GM11168 (cell line): ENCODE data around the gene EPG5.
"Not testable (repeated sequence)": the region's sequence is repeated elsewhere in the genome, so short reads cannot be mapped to it uniquely, and the experiment has no call there.

Experiments
- in situ Hi-C: fragments of 300-500 bp; cut with MboI; formaldehyde crosslinking; loops from one replicate; pipeline ENCODE4 v1.12.0; 2022; ENCODE audit warnings: low sequenced_read_pairs; ENCODE audit not compliant: unreplicated experiment

EPG5 gene, protein sequence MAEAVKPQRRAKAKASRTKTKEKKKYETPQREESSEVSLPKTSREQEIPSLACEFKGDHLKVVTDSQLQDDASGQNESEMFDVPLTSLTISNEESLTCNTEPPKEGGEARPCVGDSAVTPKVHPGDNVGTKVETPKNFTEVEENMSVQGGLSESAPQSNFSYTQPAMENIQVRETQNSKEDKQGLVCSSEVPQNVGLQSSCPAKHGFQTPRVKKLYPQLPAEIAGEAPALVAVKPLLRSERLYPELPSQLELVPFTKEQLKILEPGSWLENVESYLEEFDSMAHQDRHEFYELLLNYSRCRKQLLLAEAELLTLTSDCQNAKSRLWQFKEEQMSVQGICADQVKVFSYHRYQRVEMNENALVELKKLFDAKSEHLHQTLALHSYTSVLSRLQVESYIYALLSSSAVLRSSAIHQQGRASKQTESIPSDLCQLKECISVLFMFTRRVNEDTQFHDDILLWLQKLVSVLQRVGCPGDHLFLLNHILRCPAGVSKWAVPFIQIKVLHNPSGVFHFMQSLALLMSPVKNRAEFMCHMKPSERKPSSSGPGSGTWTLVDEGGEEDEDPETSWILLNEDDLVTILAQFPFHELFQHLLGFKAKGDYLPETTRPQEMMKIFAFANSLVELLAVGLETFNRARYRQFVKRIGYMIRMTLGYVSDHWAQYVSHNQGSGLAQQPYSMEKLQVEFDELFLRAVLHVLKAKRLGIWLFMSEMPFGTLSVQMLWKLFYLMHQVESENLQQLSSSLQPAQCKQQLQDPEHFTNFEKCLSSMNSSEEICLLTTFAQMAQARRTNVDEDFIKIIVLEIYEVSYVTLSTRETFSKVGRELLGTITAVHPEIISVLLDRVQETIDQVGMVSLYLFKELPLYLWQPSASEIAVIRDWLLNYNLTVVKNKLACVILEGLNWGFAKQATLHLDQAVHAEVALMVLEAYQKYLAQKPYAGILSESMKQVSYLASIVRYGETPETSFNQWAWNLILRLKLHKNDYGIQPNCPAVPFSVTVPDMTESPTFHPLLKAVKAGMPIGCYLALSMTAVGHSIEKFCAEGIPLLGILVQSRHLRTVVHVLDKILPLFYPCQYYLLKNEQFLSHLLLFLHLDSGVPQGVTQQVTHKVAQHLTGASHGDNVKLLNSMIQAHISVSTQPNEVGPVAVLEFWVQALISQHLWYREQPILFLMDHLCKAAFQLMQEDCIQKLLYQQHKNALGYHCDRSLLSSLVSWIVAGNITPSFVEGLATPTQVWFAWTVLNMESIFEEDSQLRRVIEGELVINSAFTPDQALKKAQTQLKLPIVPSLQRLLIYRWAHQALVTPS (N-terminal part only)

DNA sequence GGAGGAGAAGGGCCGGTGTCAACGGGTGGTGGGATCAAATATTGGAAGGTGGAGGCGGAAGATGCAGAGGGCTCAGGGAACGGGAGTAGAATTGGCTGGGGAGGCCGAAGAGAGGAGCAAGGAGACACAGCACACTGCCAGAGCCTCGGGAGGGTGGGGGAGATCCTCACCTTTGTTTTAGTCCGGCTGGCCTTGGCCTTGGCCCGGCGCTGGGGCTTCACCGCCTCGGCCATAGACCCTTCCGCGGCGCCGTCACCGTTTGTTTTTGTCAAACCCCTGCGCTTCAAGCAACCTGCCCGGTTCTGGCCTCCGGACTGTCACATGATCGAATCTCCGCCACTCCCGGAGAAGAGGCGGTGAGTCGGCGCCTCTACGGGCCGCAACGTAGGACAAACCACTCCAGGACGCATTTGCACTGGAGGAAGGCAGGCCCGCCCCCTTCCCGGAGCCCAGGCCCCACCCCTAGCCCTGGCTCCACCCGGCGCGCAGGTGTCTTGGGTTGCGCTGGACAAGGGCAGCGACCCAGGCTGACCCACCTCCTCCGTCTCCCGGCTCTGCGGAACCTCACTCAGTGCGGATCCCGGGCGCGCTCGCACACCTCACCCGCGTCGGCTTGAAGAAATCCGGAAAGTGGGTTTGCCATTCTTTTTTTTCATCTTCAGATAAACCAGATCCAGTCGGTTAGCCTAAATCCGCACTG is at the start of gene EPG5:
Gene EPG5 (minus strand): TSS at position 323 of the 700 bp plus-strand sequence. CDS start 90 bp downstream, at position 233.
- in situ Hi-C loops: no loop called here

DNA sequence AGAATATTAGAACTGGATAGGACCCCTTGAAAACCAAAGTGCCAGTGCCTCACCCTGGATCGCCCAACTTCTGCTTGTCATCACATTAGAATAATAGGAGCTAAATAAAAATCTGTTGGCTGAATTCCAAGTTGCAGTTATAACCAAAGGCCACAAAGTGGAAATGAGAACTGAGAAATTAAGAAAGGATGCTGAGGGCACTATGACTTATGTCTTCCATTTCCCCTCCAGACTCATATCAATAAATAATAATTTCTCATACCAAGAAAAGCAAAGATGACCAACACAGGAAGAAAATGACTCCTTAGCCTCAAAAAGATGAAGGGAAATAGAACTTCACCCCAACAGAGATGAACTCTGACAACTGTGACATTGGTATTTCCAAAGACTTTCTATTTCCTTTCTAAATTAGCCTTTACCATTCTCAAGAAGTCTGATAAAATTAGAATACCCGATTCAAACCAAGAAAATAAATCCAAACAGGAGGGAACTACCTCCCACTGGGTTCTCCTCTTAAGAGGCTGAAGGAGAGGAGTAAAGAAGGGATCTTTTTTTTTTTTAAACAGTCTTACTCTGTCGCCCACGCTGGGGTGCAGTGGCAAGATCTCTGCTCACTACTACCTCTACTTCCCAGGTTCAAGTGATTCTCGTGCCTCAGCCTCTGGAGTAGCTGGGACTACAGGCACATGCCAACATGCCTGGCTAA is 46.5 kb upstream of the EPG5 start:
- in situ Hi-C loops: no loop called here

DNA sequence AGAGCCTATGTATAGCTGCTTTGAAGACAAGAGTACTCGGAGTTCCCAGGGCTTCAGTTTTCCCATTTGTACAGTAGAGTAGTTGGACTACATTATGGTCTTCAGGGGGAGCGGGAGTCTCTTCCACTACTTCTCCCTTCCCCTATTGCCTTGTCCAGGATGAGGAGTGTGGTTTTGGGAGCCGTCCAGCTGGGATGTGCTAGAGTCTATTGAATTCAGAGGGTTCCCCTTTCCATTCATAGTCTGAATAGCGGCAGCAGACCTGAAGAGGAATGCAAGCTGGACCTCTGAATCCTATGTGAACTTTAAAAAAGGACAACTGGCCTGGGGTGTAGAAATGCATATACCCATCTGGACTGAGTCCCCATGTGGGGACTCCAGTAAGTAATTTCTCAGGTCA is 43.5 kb upstream of the EPG5 start:
- in situ Hi-C loops: no loop called here

DNA sequence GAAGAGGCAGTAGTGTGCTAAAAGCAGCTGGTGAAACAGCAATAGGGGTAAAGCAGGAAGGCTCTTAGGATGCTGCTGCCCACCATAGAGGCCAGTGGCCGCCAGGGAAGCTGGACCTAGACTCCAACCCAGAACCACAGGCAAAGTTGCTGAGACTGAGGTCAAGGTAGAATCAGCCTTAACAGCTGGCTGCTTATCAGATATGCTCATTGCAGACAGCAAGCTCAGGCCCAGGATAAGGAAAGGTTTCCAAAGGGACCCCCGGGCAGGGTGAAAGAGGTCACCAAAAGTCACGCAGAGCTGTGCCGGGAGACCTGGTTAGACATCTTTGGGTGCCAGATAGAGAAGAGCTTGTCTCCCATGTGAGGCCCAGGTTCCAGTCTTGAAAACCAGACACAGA is 42.9 kb upstream of the EPG5 start:
- in situ Hi-C loops: no loop called here

DNA sequence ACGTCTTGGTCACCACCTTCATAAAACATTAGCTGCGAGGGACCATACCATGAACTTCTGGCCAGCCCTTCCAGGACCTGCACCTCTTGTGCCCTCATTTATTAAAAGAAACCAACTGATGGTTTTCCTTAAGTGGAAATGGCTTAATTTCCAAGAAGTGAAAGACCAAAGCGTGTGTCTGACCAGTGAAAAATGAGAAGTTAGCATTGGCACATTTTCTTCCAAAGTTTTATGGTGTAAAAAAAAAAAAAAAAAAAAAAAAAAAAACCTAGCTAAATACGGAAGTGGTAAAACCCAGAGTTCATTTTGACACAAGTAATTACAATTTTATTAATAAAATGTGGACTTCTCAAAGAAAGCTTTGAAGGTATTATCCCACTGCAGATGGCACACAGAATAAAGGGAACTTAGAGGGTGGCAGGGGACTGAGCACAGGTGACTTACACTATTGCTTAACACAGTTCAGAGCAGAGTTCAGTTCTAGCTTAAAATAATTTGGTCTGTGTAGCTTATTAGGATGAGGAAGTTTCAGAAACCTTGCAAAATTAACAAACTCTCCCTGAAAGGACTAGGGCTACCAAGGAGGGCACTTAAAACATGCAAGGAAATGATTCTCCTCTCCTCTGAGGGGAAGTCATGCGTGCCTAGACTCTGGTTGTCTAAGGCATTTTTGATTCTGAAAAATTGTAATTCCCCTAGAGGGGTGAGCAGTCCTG is 42.2 kb upstream of the EPG5 start:
- in situ Hi-C loops: no loop called here

DNA sequence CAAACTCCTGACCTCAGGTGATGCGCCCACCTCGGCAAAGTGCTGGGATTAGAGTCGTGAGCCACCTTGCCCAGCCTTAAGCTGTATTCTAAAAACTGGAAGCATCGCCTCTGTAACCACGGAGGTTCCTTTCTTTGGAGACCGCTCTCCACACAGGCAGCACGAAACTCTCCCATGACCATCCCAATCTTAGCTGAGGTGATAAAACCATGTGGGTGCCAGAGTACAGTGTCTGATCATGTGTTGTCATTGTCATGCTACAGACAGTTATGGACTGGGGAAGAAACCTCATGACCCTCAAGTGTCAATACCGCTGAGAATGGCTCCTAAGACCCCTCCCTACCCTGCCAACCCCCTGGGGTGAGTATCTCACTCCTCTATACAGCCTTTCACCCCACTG is 41.4 kb upstream of the EPG5 start:
- in situ Hi-C loops: no loop called here

DNA sequence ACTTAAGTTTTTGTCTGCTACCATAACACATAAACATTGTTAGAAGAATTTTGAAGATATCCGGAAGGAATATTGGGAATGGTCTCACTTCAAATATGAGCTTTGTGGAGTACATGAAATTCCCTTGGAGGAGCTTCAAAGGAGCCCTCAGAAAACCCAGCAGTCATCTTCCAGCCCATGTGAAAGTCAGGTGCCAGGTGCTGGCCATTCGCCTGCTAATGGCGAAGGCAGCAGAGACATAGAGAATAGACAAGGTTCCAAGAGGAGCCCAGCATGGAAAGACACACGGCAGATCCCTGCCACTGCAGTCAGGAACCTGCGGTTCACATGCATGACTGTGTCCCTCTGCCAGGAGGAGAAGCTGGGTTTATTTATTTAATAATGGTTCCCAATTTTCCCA is 40.0 kb upstream of the EPG5 start:
- in situ Hi-C loops: no loop called here

DNA sequence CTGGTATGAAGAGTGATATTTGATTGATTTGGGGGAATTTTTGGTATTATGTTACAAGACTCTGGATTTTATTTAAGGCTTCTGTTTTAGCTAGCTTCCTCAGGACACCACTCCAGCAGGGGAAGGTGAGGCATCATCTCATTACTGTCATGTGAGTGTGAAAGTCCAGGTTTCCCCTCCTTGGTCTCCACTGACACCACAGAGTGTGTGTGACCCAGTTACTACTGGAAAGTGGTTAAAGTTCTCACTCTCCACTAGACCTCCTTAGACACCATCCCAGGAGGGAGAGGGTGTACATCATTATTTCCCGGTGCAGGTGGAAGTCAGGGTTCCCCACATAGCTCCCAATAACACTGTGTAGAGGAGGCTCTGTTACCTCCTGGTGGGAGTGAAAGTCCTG is 35.8 kb upstream of the EPG5 start:
- in situ Hi-C loops: no loop called here

DNA sequence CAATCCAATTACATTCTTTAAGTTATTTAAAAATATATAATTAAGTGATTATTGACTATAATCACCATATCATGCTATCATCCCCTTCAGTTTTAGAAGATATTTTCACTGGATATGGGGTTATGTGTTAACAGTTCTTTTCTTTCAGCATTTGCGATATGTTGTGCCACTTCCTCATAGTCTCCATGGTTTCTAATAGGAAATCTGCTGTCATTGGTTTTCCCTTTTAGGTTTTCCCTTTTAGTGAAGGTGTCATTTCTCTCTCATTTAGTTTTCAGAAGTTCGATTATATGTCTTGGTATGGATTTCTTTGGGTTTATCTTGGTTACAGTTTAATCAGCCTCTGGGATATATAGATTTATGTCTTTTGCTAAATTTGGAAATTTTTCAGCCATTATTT is 34.8 kb upstream of the EPG5 start:
- in situ Hi-C loops: no loop called here

DNA sequence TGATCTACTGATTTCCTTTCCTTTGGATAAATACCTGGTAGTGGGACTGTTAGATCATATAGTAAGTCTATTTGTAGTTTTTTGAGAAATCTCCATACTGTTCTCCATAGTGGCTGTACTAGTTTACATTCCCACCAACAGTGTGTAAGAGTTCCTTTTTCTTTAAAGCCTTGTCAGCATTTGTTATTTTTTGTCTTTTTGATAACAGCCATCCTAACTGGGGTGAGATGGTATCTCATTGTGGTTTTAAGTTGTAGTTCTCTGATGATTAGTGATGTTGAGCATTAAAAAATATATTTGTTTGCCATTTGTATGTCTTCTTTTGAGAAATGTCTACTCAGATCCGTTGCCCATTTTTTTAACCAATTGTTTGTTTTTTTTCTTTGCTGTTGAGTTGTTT is 33.9 kb upstream of the EPG5 start:
- in situ Hi-C loops: no loop called here

DNA sequence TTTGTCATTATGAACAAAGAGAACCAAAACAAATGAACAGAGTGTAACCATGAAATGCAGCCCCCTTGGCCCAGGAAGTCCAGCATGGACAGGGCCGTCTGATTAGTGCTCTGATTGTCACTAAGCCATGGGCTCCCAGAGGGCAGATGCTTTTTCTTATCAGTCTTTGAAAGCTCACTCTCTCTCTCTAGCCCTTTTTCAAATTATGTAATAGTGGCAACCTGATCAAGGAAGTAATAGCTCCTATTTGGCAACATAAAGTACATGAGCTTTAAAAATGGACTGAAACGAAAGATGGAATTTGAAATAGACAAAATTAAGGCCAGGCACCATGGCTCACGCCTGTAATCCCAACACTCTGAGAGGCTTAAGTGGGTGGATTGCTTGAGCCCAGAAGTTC is 32.4 kb upstream of the EPG5 start:
- in situ Hi-C loops: no loop called here

DNA sequence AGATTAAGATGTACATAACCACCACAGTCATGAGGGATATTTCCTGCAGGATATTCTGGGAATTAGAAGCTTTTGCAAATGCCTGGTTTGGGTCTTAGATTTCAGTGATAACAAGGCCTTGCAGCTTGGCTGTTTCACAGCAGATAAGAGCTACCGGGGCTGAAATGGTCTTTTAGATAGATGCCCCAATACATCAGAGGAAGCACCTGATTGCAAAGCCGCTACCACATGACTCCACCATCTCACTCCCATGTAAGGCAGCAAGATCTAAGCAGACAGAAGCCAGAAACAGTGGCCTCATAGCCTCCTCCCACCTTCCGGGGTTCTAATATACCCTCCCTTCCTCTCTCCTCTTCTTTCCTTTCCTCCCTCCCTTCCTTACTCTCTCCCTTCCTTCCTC is 31.1 kb upstream of the EPG5 start:
- in situ Hi-C loops: no loop called here

DNA sequence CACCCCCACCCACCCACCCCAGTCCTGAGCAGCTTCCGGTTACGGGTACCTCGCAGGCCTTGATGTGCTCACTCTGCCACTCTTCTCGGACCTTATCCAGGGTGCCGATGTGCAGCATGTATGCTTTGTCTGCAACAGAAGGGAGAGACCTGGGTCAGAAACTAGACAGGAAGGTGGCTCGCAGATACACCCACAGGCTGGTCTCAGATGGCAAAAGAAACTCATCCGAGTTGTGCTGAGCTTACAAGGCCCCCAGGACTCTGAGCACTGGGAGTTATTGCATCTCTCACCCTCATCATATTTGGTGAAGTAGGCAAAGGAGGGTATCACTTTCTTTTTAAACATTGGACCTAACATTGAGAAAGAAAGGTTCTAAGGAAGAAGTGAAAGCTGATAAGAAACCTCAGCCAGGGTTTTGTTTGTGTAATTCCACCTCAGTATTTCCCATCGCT is 30.6 kb upstream of the EPG5 start:
- in situ Hi-C loops: no loop called here

DNA sequence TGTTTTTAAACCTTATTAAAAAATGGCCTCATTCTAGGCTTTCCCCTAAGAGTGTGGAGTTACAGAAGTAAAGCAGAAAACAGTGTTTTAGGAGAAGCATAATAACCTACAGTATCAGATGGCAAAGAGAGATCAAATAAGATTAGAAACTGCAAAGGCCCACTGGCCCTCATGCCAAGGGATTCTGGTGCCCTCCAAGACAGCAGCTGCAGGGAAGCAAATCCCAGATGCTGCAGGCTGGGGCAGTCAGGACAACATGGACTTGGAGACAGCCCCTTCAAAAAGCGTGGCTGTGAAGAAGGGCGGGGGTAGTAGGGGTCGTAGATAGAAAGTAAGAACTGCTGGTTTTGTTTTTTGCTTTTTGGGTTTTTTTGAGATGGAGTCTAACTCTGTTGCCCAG is 28.3 kb upstream of the EPG5 start:
- in situ Hi-C loops: no loop called here

DNA sequence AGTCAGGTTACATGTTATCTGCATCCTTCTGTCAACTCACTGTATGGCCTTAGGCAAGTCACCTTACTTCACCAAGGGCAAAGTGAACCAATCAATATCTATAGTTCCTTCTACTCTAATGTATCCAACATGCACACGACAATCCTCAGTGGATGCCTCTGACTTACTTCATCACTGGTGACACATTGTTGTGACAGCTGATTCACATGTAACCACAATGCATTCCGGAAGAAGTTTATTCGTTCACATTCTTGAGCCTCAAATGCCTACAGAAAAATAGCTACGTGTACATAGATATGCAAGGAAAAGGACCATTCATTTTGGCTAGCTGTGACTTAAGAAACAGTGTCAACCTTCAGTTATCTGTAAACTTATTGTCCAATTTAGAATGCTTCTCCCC is 26.3 kb upstream of the EPG5 start:
- in situ Hi-C loops: no loop called here

DNA sequence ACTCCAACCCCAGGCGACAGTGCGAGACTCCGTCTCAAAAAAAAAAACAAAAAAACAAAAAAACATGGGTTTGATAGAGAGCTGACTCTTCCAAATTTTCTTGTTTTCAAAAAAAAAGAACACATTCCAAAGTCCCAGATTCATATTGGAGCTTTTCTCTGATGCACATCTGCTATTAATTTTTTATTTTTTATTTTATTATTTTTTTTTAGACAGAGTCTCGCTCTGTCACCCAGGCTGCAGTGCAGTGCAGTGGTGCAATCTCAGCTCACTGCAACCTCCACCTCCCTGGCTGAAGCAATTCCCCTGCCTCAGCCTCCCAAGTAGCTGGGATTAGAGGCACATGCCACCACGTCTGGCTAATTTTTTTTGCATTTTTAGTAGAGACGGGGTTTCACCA is 25.4 kb upstream of the EPG5 start:
- in situ Hi-C loops: not testable (repeated sequence)

DNA sequence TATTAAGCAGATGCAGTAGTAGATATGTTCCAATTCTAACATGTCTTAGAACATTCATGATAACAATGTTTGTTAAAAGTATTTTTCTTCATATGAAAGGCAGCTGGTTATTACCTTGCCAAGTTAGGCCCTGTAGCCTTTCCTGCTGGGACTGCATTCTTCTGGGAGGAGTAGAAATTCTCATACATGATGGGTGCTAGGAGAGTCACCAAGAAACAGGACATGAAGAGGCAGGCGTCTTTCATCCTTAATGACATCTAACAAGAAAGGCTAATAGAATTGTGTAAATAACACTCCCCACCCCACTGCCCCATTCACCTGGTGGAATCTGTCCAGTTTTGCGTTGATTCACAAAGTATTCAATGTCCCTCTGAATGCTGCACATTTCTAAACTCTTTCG is 24.7 kb upstream of the EPG5 start:
- in situ Hi-C loops: no loop called here

DNA sequence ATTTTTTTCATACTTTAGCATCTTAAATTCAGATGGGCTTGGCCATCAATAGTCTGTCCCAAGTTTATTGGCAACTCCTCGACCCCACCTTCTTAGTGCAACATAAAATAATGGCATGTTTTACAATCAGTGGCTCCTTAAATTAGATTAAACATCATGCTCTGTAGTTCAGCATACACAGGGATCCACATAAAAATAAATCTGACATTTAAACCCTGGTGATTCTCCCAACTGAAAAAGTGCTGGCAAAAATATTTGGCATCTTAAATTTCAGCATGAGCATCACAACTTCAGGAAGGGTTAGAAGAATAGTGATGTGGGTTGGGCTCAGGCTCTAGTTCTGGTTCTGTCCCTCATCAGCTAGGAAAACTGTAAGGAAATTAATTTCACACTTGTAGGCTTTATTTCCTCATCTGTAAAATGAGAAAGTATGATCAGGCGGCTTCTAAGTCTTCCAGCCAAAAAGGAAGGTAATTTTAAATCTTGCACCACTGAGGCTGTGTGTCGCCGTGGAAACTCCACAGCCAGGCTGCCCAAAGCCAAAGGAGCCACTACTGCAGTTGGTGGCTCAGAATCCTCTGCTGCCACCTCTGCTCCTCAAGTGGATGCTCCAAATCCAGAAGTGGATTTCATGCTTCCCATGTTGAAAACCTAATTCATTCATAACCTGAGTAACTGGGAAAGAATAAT is 17.6 kb upstream of the EPG5 start:
- in situ Hi-C loops: no loop called here
